T-cell (primary cell): ENCODE data around the gene EIF4E2. TPM values are rescaled to one million over a fixed set of nuclear protein-coding genes. Genes with fewer than 3 reads are reported as not detected.

Experiments used
- ATAC-seq, 4 experiments: fragments of 200-7000 bp in 3 of 4; fragments of 150-1000 bp in 1 of 4; cut with Tn5 transposase; replicated peaks in 1 of 4; 1 replicate in 3 of 4; 2 replicates in 1 of 4; pipeline ENCODE4 v1.10.0; 2021; ENCODE audit warnings: moderate library complexity in 3 of 4, mild to moderate bottlenecking in 2 of 4, moderate number of reproducible peaks in 1 of 4
- CTCF ChIA-PET, 2 donors: fragments of 300-600 bp; sonication (Branson Sonifier 250); formaldehyde crosslinking; loops; one replicate each; lab custom pipeline; 2022; ENCODE audit warnings: antibody characterized with exemption in 2 of 2; lab: Charles Lee
- POLR2A ChIA-PET, 2 donors: fragments of 300-600 bp; sonication (Branson Sonifier 250); formaldehyde crosslinking; loops; one replicate each; lab custom pipeline; 2022; ENCODE audit warnings: antibody characterized with exemption in 2 of 2; lab: Charles Lee
- DNase-seq, 35 experiments: peaks; one replicate each; pipeline versions ENCODE4 v3.0.0 to v3.0.0-alpha.2; 2013 to 2023
- H3K27ac ChIP-seq: one replicate; pipeline ENCODE4 v1.5.1; 2013; ENCODE audit warnings: low read length
- H3K27me3 ChIP-seq, 2 experiments: replicated peaks in 1 of 2; 1 replicate in 1 of 2; 2 replicates in 1 of 2; pipeline versions ENCODE4 v1.6.1 to v1.7.0; 2013; ENCODE audit warnings: low read length in 1 of 2, mixed read lengths in 1 of 2; ENCODE audit not compliant: control insufficient read depth in 2 of 2, insufficient read depth in 2 of 2; ENCODE audit errors: extremely low read depth in 1 of 2
- H3K36me3 ChIP-seq, 2 donors: 1 replicate in 1 of 2; 2 replicates in 1 of 2; pipeline versions ENCODE4 v1.6.1 to v1.7.0; 2013; ENCODE audit warnings: low read length in 1 of 2; ENCODE audit not compliant: control insufficient read depth in 2 of 2, insufficient read depth in 1 of 2; ENCODE audit errors: extremely low read depth in 1 of 2
- H3K4me1 ChIP-seq, 2 experiments: 1 replicate in 1 of 2; 2 replicates in 1 of 2; pipeline versions ENCODE4 v1.6.1 to v1.7.0; 2013; ENCODE audit warnings: low read length in 2 of 2, mixed read lengths in 1 of 2; ENCODE audit not compliant: insufficient read depth in 2 of 2, control insufficient read depth in 1 of 2; ENCODE audit errors: extremely low read depth in 1 of 2
- H3K4me3 ChIP-seq, 2 donors: 1 replicate in 1 of 2; 2 replicates in 1 of 2; pipeline versions ENCODE4 v1.5.1 to v1.7.0; 2013; ENCODE audit warnings: mild to moderate bottlenecking in 2 of 2, low read length in 1 of 2, moderate library complexity in 1 of 2; ENCODE audit not compliant: control insufficient read depth in 1 of 2; ENCODE audit errors: extremely low read depth in 1 of 2
- H3K9me3 ChIP-seq: 2 replicates; pipeline ENCODE4 v1.7.0; 2013
- H3K27ac Mint-ChIP-seq, 2 donors: one replicate each; pipeline ENCODE4 v1.8.0; 2020 to 2021; ENCODE audit warnings: mild to moderate bottlenecking in 2 of 2, mixed read lengths in 2 of 2
- H3K27me3 Mint-ChIP-seq, 2 donors: one replicate each; pipeline ENCODE4 v1.8.0; 2021 to 2022; ENCODE audit warnings: mixed read lengths in 2 of 2
- H3K36me3 Mint-ChIP-seq: one replicate; pipeline ENCODE4 v1.8.0; 2021; ENCODE audit warnings: mixed read lengths
- H3K4me1 Mint-ChIP-seq, 3 donors: one replicate each; pipeline ENCODE4 v1.8.0; 2020 to 2022; ENCODE audit warnings: mixed read lengths in 3 of 3, mild to moderate bottlenecking in 1 of 3
- H3K4me3 Mint-ChIP-seq, 3 donors: one replicate each; pipeline ENCODE4 v1.8.0; 2020 to 2022; ENCODE audit warnings: mild to moderate bottlenecking in 3 of 3, mixed read lengths in 3 of 3, moderate library complexity in 3 of 3
- H3K9me3 Mint-ChIP-seq, 3 donors: one replicate each; pipeline ENCODE4 v1.8.0; 2020 to 2022; ENCODE audit warnings: mixed read lengths in 3 of 3
- WGBS: methylation state at CpG from one replicate; pipeline ENCODE4 v1.1.5; 2013; ENCODE audit warnings: missing lambda C conversion rate; ENCODE audit not compliant: insufficient coverage; 5-methylcytosine and 5-hydroxymethylcytosine counted together
- total RNA-seq, 35 experiments: library from RNA in 6 of 35; stranded (reverse) in 6 of 35; fragments of 120-200 nt in 1 of 35; gene quantifications; one replicate each; pipeline versions ENCODE4 v1.2.1 to v1.2.4 and lab custom pipeline; 2013 to 2026

The EIF4E2 gene
- total RNA-seq, 5 donors from 2014 or later (not counting 1 experiment from before 2014, with no cell fraction given), result 49.5 to 60.9 (median 55.3) TPM

GRCh38 chr2:232503809-232504323, 46.6 kb upstream of the EIF4E2 start:
- H3K4me1 Mint-ChIP-seq, result peaks cover 6 to 12% (median 8%) of the 10 kb centered on the region in 3 donors
- H3K36me3 Mint-ChIP-seq, result no peaks in the 10 kb centered on the region
- DNase-seq, result no peak
- no peak for ATAC-seq
- H3K27me3 Mint-ChIP-seq, result peaks cover 33 to 65% of the 10 kb centered on the region in 2 donors
- peak overlapping the region; percentile 13 to 75 (median 34) for H3K4me3 Mint-ChIP-seq
- Histone ChIP-seq H3K27ac (no peak overlapping the region), H3K36me3 (no peaks in the 10 kb centered on the region), H3K4me1 (peaks cover 0 to 14% of the 10 kb centered on the region in 2 experiments), H3K27me3 (peaks cover 3 to 78% of the 10 kb centered on the region in 2 experiments), H3K4me3 (peak overlapping the region in 1 of 2 donors; percentile 27), H3K9me3 (no peaks in the 10 kb centered on the region)
- ChIA-PET CTCF (no interaction called here), POLR2A (no interaction called here)
- no peak overlapping the region for H3K27ac Mint-ChIP-seq
- 7% methylated on average over 14 of the region's 16 CpGs for WGBS
- no peaks in the 10 kb centered on the region for H3K9me3 Mint-ChIP-seq

DNA sequence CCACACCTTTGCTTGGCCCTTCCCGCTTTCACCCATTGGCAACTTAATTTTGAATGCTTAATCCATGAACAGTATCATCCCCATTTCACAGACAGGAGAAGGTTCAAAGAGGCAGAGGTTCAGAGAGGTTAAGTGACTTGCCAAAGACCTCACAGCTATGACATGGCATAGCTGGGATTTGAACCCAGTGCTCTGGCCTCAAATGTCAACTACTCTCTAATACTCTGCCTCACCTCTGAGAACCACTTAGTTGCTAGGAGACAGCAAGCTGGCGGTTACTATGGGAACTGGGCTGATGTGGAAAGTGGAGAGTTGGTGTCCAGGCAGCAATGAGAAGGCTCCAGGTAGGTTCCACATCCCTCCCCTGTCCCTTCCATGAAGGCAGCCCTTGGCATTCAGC, 46.1 kb upstream of the EIF4E2 start:
- peaks cover 0 to 14% of the 10 kb centered on the region in 2 experiments for H3K4me1 ChIP-seq
- ChIA-PET CTCF (no interaction called here), POLR2A (no interaction called here)
- DNase-seq (no peak), ATAC-seq (no peak)
- Mint-ChIP-seq H3K4me1 (peaks cover 6 to 12% (median 8%) of the 10 kb centered on the region in 3 donors), H3K27me3 (peaks cover 38 to 65% of the 10 kb centered on the region in 2 donors), H3K9me3 (no peaks in the 10 kb centered on the region), H3K27ac (no peak overlapping the region), H3K36me3 (no peaks in the 10 kb centered on the region), H3K4me3 (peak overlapping the region in 1 of 3 donors; percentile 75)
- H3K27ac ChIP-seq, result no peak overlapping the region
- no peak overlapping the region for H3K4me3 ChIP-seq
- H3K9me3 ChIP-seq, result no peaks in the 10 kb centered on the region
- H3K27me3 ChIP-seq, result peaks cover 3 to 73% of the 10 kb centered on the region in 2 experiments
- H3K36me3 ChIP-seq, result no peaks in the 10 kb centered on the region
- 100% methylated on average over 1 of the region's 2 CpGs for WGBS

- POLR2A ChIA-PET, result no interaction called here
- no peaks in the 10 kb centered on the region for H3K9me3 Mint-ChIP-seq
- Histone ChIP-seq H3K4me1 (peaks cover 0 to 14% of the 10 kb centered on the region in 2 experiments), H3K27me3 (peaks cover 3 to 60% of the 10 kb centered on the region in 2 experiments), H3K36me3 (no peaks in the 10 kb centered on the region), H3K27ac (no peak overlapping the region), H3K4me3 (no peak overlapping the region), H3K9me3 (no peaks in the 10 kb centered on the region)
- ATAC-seq (no peak), DNase-seq (no peak)
- WGBS, result 46% methylated on average over 10 of the region's 10 CpGs
- CTCF ChIA-PET, result interaction anchor here in 1 of 2 donors (0.6 kb wide), 1 partner anchor 655 kb away, joined by 3 read pairs; no protein-coding TSS in a partner anchor
- no peaks in the 10 kb centered on the region for H3K36me3 Mint-ChIP-seq
- H3K4me1 Mint-ChIP-seq, result peaks cover 6 to 12% (median 8%) of the 10 kb centered on the region in 3 donors
- peaks cover 37 to 54% of the 10 kb centered on the region in 2 donors for H3K27me3 Mint-ChIP-seq
- no peak overlapping the region for H3K4me3 Mint-ChIP-seq
- H3K27ac Mint-ChIP-seq, result no peak overlapping the region
Observed at GRCh38 chr2:232505856-232506255, 44.6 kb upstream of the EIF4E2 start.

GRCh38 chr2:232506709-232507108, 43.8 kb upstream of the EIF4E2 start:
- ChIA-PET CTCF (interaction anchor here in 1 of 2 donors (0.6 kb wide), 1 partner anchor 14 kb away, joined by 3 read pairs; no protein-coding TSS in a partner anchor), POLR2A (no interaction called here)
- 71% methylated on average over 2 of the region's 4 CpGs for WGBS
- DNase-seq (no peak), ATAC-seq (no peak)
- Mint-ChIP-seq H3K4me1 (peaks cover 6 to 12% (median 8%) of the 10 kb centered on the region in 3 donors), H3K27me3 (peaks cover 37 to 46% of the 10 kb centered on the region in 2 donors), H3K9me3 (no peaks in the 10 kb centered on the region), H3K36me3 (no peaks in the 10 kb centered on the region), H3K4me3 (no peak overlapping the region), H3K27ac (no peak overlapping the region)
- Histone ChIP-seq H3K4me3 (no peak overlapping the region), H3K27ac (no peak overlapping the region), H3K36me3 (no peaks in the 10 kb centered on the region), H3K4me1 (peaks cover 0 to 14% of the 10 kb centered on the region in 2 experiments), H3K27me3 (peaks cover 3 to 55% of the 10 kb centered on the region in 2 experiments), H3K9me3 (no peaks in the 10 kb centered on the region)

DNA sequence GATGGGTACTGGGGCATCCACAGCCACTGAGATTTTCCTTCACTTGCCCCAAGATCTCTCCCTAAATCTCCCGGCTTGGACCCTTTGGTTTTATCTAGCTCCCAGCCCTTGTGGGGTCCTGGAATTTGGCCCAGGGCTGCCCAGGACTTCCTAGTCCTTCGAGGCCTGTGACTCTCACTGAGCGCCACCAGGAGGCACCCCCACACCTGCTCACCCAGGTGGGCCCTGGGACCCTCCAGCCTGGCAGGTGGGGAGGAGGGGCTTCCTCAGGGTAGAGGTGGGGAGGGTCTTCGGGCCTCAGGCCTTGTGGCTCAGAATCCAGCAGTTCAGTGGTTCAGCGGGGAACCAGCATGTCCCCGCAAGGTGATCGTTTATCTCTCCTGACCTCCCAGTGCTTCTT, 42.2 kb upstream of the EIF4E2 start:
- Mint-ChIP-seq H3K27ac (no peak overlapping the region), H3K4me1 (peaks cover 0 to 8% (median 3%) of the 10 kb centered on the region in 3 donors), H3K4me3 (no peak overlapping the region), H3K36me3 (no peaks in the 10 kb centered on the region), H3K27me3 (peaks cover 31 to 44% of the 10 kb centered on the region in 2 donors), H3K9me3 (no peaks in the 10 kb centered on the region)
- no peak for DNase-seq
- Histone ChIP-seq H3K27me3 (peaks cover 3 to 59% of the 10 kb centered on the region in 2 experiments), H3K36me3 (no peaks in the 10 kb centered on the region), H3K27ac (no peak overlapping the region), H3K9me3 (no peaks in the 10 kb centered on the region), H3K4me3 (no peak overlapping the region), H3K4me1 (peaks cover 0 to 5% of the 10 kb centered on the region in 2 experiments)
- CTCF ChIA-PET, result no interaction called here
- POLR2A ChIA-PET, result no interaction called here
- ATAC-seq, result no peak
- no CpG with 5 or more reads among the region's 7 CpGs for WGBS

DNA sequence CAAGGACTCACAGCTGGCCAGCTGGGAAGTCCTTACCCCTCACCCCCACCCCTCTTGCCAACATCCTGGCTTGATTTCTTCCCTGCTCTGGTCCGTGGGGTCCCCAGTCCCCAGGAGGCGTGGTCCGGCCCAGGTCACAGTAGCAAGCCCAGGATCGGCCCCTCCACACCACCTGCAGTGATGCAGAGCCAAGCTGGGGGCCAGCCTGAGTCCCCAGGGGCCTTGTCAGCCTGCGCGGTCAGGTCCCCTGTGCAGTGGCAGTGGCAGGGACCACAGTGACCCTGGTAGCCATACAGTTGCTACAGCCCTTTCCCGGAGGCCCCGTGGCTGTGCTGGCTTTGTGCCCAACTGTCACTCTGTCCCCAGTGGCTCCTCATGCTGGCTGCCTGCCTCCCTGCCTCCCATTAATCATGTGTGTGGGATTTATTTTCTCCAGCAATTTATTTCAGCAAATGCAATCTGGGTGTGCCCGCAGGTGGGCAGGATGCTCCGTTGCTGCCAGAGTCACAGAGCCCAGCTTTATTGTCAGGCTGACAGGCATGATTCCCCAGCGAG, 39.1 kb upstream of the EIF4E2 start:
- DNase-seq (no peak), ATAC-seq (no peak)
- Mint-ChIP-seq H3K9me3 (no peaks in the 10 kb centered on the region), H3K27me3 (peaks cover 16 to 18% of the 10 kb centered on the region in 2 donors), H3K4me3 (no peak overlapping the region), H3K27ac (no peak overlapping the region), H3K4me1 (no peaks in the 10 kb centered on the region), H3K36me3 (no peaks in the 10 kb centered on the region)
- Histone ChIP-seq H3K4me1 (no peaks in the 10 kb centered on the region), H3K36me3 (no peaks in the 10 kb centered on the region), H3K9me3 (no peaks in the 10 kb centered on the region), H3K27ac (no peak overlapping the region), H3K4me3 (no peak overlapping the region), H3K27me3 (peaks cover 0 to 33% of the 10 kb centered on the region in 2 experiments)
- ChIA-PET CTCF (no interaction called here), POLR2A (no interaction called here)
- 71% methylated on average over 9 of the region's 11 CpGs for WGBS
